D721Med (cell line): ENCODE measurements around the gene PROX1.

Experiments used
- DNase-seq: peaks from one replicate; pipeline ENCODE4 v3.0.0; 2011; ENCODE audit warnings: low spot score; ENCODE audit not compliant: insufficient read length
- FAIRE-seq: peaks from 2 replicates; lab custom pipeline; 2011; peaks lifted over from hg19 to GRCh38; lab: Jason Lieb, UNC
- TF ChIP-seq, protein P1 (sequence below): IDR thresholded peaks from 2 replicates; pipeline ENCODE4 v1.5.1; 2012; ENCODE audit warnings: mild to moderate bottlenecking, control low read depth; ENCODE audit not compliant: insufficient read depth; ENCODE audit errors: missing control alignments

Gene PROX1

DNA sequence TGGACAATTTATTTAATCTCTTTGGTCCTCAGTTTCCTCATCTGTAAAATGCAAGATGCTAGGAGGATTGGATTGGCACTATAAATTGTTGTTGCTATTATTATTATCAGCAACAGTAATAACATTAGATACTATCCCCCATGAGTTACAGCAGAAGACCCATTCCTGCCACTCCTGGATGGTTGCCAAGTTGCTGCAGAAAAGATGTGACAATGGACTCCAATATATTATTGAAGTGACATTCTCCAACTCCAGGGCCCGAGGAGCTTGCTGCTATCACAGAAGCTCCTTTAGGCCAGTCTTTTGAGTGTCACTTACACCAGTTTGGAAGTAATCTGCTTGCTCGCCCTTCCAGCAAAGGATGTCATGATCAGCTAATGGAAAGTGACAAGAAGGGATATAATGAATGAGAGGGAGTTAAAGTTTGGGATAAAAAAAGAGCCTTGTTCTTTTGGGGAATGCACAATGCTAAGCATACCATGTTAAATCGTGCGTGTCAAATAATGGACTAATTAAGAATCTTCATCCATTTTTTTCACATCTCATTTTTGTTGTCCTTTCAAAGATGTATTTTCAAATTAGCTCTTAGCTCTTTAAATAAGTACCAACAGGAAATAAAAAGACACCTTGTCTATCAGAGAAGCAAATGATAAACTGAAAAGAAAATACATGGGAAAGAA, 19.5 kb upstream of the PROX1 start:
- DNase-seq (no peak), FAIRE-seq (no peak)
- TF ChIP-seq, protein P1, sequence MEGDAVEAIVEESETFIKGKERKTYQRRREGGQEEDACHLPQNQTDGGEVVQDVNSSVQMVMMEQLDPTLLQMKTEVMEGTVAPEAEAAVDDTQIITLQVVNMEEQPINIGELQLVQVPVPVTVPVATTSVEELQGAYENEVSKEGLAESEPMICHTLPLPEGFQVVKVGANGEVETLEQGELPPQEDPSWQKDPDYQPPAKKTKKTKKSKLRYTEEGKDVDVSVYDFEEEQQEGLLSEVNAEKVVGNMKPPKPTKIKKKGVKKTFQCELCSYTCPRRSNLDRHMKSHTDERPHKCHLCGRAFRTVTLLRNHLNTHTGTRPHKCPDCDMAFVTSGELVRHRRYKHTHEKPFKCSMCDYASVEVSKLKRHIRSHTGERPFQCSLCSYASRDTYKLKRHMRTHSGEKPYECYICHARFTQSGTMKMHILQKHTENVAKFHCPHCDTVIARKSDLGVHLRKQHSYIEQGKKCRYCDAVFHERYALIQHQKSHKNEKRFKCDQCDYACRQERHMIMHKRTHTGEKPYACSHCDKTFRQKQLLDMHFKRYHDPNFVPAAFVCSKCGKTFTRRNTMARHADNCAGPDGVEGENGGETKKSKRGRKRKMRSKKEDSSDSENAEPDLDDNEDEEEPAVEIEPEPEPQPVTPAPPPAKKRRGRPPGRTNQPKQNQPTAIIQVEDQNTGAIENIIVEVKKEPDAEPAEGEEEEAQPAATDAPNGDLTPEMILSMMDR: no peak

DNA sequence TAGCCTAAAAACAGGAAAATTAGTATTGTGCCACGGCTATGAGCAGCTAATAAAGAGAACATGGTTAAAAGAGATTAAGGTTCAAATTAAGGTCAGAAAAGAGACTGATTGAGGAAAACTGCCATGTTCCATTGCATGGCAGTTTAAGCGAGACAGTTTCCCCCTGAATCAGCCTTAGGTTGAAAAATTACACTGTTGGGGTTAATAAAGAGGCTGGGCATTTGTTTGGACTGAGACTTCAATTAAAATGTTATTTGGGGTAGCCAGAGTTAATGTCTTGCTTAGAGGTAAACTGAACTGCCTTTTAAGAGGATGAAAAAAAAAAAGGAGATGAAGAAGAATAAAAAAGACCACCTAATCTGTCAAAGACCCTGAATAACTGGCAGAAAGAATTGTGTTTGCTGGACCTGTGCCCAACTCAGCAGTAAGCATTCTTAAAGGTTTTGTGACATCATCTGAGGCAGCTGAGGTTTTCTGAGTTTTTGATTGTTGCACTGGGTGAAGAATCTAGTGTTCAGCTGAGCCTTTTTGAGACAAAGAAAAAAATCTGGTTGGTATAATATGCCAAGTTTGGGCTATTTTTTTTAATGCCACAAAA, 17.7 kb upstream of the PROX1 start:
- FAIRE-seq: no peak
- DNase-seq: no peak
- TF ChIP-seq, protein P1: no peak

DNA sequence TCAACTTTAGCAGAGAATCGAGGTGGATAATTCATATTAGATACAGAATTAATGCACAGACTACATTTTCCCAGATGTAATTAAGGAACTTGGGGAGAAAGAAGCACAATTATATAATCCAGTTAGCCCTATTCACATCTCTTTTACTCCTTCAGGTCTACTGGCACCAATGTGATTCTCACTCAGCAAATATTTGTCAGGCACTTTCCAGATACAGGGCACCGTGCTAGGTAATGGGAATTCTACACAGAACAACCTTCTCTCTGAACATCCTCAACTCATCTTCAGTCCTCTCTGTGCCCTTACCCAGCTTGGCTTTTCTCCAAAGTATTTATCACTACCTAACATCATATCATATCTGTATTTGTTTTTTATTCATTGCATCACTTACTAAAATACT, 15.6 kb upstream of the PROX1 start:
- TF ChIP-seq, protein P1: no peak
- FAIRE-seq (peak; percentile 25), DNase-seq (no peak)

DNA sequence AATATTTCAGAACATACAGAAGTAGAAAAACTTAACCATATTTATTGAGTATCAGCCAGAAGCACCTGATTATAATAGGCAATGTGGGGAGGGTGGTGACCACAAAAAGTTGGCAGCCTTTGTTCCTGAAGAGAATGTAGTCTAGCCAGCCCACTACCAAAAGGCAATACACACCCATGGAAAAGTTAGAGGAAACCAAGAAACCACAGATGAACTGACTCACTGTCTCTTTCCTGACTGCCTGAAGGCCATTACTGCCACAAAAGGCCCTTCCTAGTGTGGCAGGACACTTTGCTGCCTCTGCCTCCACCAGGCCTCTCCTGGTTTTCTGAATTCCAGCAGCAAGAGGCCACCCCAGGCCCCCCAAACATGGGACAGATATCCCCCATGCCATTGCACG, 14.6 kb upstream of the PROX1 start:
- FAIRE-seq (no peak), DNase-seq (no peak)
- TF ChIP-seq, protein P1: no peak

DNA sequence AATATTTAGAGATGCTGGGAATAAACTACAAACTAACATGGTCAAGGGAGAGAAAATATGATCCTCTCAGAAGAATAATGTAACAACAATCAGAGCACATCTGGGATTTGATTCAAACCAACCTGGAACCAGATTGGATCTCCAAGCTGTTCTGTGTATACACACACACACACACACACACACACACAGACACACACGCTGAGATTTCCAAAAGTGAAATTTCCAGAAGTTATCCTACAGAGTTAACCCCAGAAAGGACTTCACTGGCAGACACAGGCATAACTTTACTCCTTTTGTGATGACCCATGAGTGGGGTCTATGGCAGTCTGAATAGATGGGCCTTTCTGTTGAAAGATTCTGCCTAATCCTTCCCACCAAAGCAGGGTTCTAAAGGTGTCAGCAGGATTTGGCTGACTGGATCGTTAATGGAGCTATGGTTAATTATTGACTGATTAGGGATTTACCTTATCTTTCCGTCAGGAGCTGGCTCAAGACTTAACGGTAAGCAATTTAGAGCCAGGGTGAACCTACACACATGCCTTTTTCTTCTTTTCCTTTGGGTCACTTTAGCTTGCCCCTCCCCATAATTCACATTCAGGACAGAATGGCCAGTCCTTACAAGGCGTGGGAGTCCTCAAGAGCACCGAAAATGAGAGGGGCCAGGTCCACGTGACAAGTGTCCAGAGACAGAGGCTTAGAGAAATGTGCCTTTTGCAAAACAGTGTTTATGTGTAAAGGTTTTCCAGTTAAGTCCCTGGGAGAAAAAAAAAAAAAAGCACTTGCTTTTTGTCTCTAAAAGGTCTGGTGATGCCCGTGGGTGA, 10.9 kb upstream of the PROX1 start:
- DNase-seq (no peak), FAIRE-seq (peak; percentile 78)
- TF ChIP-seq, protein P1: no peak

DNA sequence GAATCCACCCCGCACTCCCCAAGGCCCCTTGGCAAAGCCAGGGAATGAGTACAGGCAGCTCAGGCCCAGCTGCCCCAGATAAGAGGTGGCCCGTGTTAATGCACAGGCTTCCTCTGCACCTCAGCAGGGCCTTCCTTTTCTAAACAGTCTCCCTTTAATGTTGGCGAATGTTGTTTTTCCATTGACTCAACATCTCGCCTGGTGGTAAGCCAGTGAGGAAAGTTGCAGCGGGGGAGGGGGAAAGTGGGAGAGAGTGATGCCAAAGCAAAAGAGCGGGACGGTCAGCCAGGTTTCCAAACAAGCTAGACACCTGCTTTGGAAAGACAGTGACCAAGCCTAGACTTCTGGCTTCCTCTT, 10.3 kb upstream of the PROX1 start:
- DNase-seq (no peak), FAIRE-seq (no peak)
- TF ChIP-seq, protein P1: no peak
